GM23248 (cell line): Measurements from ENCODE around the gene SSR3.

Experiments
- EZH2 ChIP-seq: fragments of 200-600 bp; sonication (generic); IDR thresholded peaks from 2 replicates; pipeline ENCODE4 v1.6.1; 2018; ENCODE audit warnings: antibody characterized with exemption, mild to moderate bottlenecking; ENCODE audit not compliant: insufficient read depth, poor library complexity, severe bottlenecking
- EZH2phosphoT487 ChIP-seq: fragments of 200-600 bp; sonication (generic); IDR thresholded peaks from 2 replicates; pipeline ENCODE4 v1.6.1; 2018; ENCODE audit warnings: antibody characterized with exemption, moderate library complexity, mild to moderate bottlenecking, low read depth; ENCODE audit not compliant: insufficient read depth

GRCh38 chr3:156491192-156491591, 63.7 kb downstream of the SSR3 start:
- no peak for TF ChIP-seq EZH2phosphoT487
- no peak for TF ChIP-seq EZH2
